Neural progenitor cell (in vitro differentiated cells): Measurements from ENCODE around the gene IFT172. TPM values are rescaled to one million over a fixed set of nuclear protein-coding genes. Genes with fewer than 3 reads are reported as not detected.

Experiments used
- DNase-seq: peaks from one replicate; pipeline ENCODE4 v3.0.0-alpha.2; 2016; ENCODE audit warnings: low spot score
- H2AFZ ChIP-seq: fragments of 200-600 bp; sonication (generic); replicated peaks from 2 replicates; pipeline ENCODE4 v1.6.1; 2016; ENCODE audit warnings: antibody characterized with exemption
- H3F3A ChIP-seq: fragments of 200-600 bp; sonication (generic); 2 replicates; pipeline ENCODE4 v1.6.1; 2016; ENCODE audit warnings: antibody characterized with exemption, low read depth
- H3K27ac ChIP-seq: fragments of 200-600 bp; sonication (generic); 2 replicates; pipeline ENCODE4 v1.5.1; 2016; ENCODE audit warnings: mild to moderate bottlenecking
- H3K27me3 ChIP-seq: fragments of 200-600 bp; sonication (generic); 2 replicates; pipeline ENCODE4 v1.6.1; 2016; ENCODE audit warnings: mild to moderate bottlenecking, moderate library complexity
- H3K36me3 ChIP-seq: fragments of 200-600 bp; sonication (generic); 2 replicates; pipeline ENCODE4 v1.5.1; 2016
- H3K4me1 ChIP-seq: fragments of 200-600 bp; sonication (generic); 2 replicates; pipeline ENCODE4 v1.6.1; 2016; ENCODE audit warnings: mixed run types
- H3K4me2 ChIP-seq: fragments of 200-600 bp; sonication (generic); 2 replicates; pipeline ENCODE4 v1.6.1; 2016
- H3K4me3 ChIP-seq: fragments of 200-600 bp; sonication (generic); 2 replicates; pipeline ENCODE4 v1.5.1; 2016
- H3K79me2 ChIP-seq: fragments of 200-600 bp; sonication (generic); 2 replicates; pipeline ENCODE4 v1.6.1; 2016; ENCODE audit warnings: low read depth
- H3K9ac ChIP-seq: fragments of 200-600 bp; sonication (generic); 2 replicates; pipeline ENCODE4 v1.6.1; 2016
- H3K9me3 ChIP-seq: fragments of 200-600 bp; sonication (generic); 2 replicates; pipeline ENCODE4 v1.5.1; 2016; ENCODE audit warnings: low read depth
- H4K20me1 ChIP-seq: fragments of 200-600 bp; sonication (generic); 2 replicates; pipeline ENCODE4 v1.6.1; 2016; ENCODE audit warnings: low read depth
- H3K27ac Mint-ChIP-seq: 3 replicates; pipeline ENCODE4 v1.8.0; 2021; ENCODE audit warnings: mixed read lengths
- H3K27me3 Mint-ChIP-seq: 2 replicates; pipeline ENCODE4 v1.8.0; 2022; ENCODE audit warnings: low read depth, mild to moderate bottlenecking, inconsistent platforms, moderate library complexity, mixed read lengths; ENCODE audit not compliant: insufficient read depth
- H3K36me3 Mint-ChIP-seq: 3 replicates; pipeline ENCODE4 v1.8.0; 2021; ENCODE audit warnings: mixed read lengths
- H3K4me1 Mint-ChIP-seq: 3 replicates; pipeline ENCODE4 v1.8.0; 2021; ENCODE audit warnings: mixed read lengths
- H3K4me3 Mint-ChIP-seq: 3 replicates; pipeline ENCODE4 v1.8.0; 2021; ENCODE audit warnings: mild to moderate bottlenecking, moderate library complexity, mixed read lengths
- H3K9me3 Mint-ChIP-seq: 3 replicates; pipeline ENCODE4 v1.8.0; 2020; ENCODE audit warnings: mixed read lengths
- CTCF ChIP-seq: fragments of 200-600 bp; sonication (generic); IDR thresholded peaks from 2 replicates; pipeline ENCODE4 v1.5.1; 2017; ENCODE audit warnings: antibody characterized with exemption, mild to moderate bottlenecking
- EZH2 ChIP-seq: fragments of 200-600 bp; sonication (generic); IDR thresholded peaks from 2 replicates; pipeline ENCODE4 v1.6.1; 2017; ENCODE audit warnings: antibody characterized with exemption, mild to moderate bottlenecking, moderate library complexity
- EZH2phosphoT487 ChIP-seq: fragments of 200-600 bp; sonication (generic); IDR thresholded peaks from 2 replicates; pipeline ENCODE4 v1.6.1; 2017; ENCODE audit warnings: antibody characterized with exemption
- total RNA-seq: library from RNA; depleted of rRNA; stranded (reverse); fragments of >200 nt; gene quantifications from 2 replicates; pipeline ENCODE4 v1.2.3, GENCODE V29; 2015; ENCODE audit warnings: low replicate concordance

The IFT172 gene
- total RNA-seq, 1 donor from 2014 or later: 20.3 TPM

DNA sequence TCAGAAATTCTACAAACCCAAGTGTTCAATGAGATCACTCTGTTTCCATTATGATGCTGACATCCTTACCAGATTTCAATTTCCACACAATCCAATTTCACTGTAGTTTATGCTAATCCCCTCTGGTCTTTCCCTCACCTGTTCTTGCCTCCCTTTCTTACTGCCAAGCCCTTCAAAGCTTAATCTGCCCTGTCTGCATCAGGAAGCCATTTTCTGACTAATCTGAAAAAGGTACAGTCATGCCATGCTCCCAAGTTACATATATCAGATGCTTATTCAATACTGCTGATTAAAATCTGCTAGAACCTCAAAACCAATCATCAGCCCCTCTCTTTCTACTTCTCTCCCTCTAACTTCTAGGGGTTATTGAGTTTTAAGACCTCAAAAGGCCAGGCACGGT is 38.4 kb downstream of the IFT172 start:
- H3K27ac ChIP-seq: no peak overlapping the region
- H3K9me3 Mint-ChIP-seq: no peaks in the 10 kb centered on the region
- no peak overlapping the region for H3K4me3 ChIP-seq
- H2AFZ ChIP-seq: no peak overlapping the region
- H3K36me3 ChIP-seq: no peaks in the 10 kb centered on the region
- H3K36me3 Mint-ChIP-seq: peaks cover 27% of the 10 kb centered on the region
- H3K4me1 ChIP-seq: no peaks in the 10 kb centered on the region
- DNase-seq: no peak
- peaks cover 2% of the 10 kb centered on the region for H3K27me3 Mint-ChIP-seq
- H3K4me1 Mint-ChIP-seq: no peaks in the 10 kb centered on the region
- H3K4me3 Mint-ChIP-seq: no peak overlapping the region
- no peak overlapping the region for H3K4me2 ChIP-seq
- no peak overlapping the region for H3K27ac Mint-ChIP-seq
- no peaks in the 10 kb centered on the region for H4K20me1 ChIP-seq
- no peak overlapping the region for H3K9ac ChIP-seq
- H3F3A ChIP-seq: no peaks in the 10 kb centered on the region
- no peaks in the 10 kb centered on the region for H3K9me3 ChIP-seq
- no peaks in the 10 kb centered on the region for H3K79me2 ChIP-seq
- TF ChIP-seq CTCF (no peak), EZH2 (no peak), EZH2phosphoT487 (no peak)
- no peaks in the 10 kb centered on the region for H3K27me3 ChIP-seq

- Histone ChIP-seq H4K20me1 (no peaks in the 10 kb centered on the region), H2AFZ (no peak overlapping the region), H3K4me1 (no peaks in the 10 kb centered on the region), H3K36me3 (no peaks in the 10 kb centered on the region), H3F3A (peaks cover 4% of the 10 kb centered on the region), H3K27me3 (no peaks in the 10 kb centered on the region), H3K27ac (no peak overlapping the region), H3K9me3 (no peaks in the 10 kb centered on the region), H3K4me3 (no peak overlapping the region), H3K79me2 (no peaks in the 10 kb centered on the region), H3K4me2 (no peak overlapping the region), H3K9ac (no peak overlapping the region)
- Mint-ChIP-seq H3K27ac (no peak overlapping the region), H3K27me3 (peaks cover under 1% of the 10 kb centered on the region), H3K4me1 (no peaks in the 10 kb centered on the region), H3K9me3 (no peaks in the 10 kb centered on the region), H3K36me3 (peaks cover 25% of the 10 kb centered on the region), H3K4me3 (no peak overlapping the region)
- DNase-seq: no peak
- no peak for TF ChIP-seq CTCF
Measured at GRCh38 chr2:27448381-27448780, 41.2 kb downstream of the IFT172 start.

- no peak overlapping the region for H3K4me2 ChIP-seq
- H3F3A ChIP-seq: peaks cover 23% of the 10 kb centered on the region
- no peak overlapping the region for H3K4me3 ChIP-seq
- H3K79me2 ChIP-seq: no peaks in the 10 kb centered on the region
- H3K9me3 Mint-ChIP-seq: no peaks in the 10 kb centered on the region
- H3K36me3 ChIP-seq: no peaks in the 10 kb centered on the region
- peaks cover 27% of the 10 kb centered on the region for H3K36me3 Mint-ChIP-seq
- no peak overlapping the region for H2AFZ ChIP-seq
- H3K9me3 ChIP-seq: no peaks in the 10 kb centered on the region
- H3K27me3 Mint-ChIP-seq: peaks cover 4% of the 10 kb centered on the region
- peaks cover 9% of the 10 kb centered on the region for H3K4me1 Mint-ChIP-seq
- H3K4me3 Mint-ChIP-seq: no peak overlapping the region
- H3K27ac Mint-ChIP-seq: no peak overlapping the region
- H4K20me1 ChIP-seq: peaks cover 9% of the 10 kb centered on the region
- TF ChIP-seq EZH2phosphoT487: no peak
- TF ChIP-seq CTCF: no peak
- no peak for TF ChIP-seq EZH2
- no peaks in the 10 kb centered on the region for H3K27me3 ChIP-seq
- no peak overlapping the region for H3K27ac ChIP-seq
- H3K9ac ChIP-seq: no peak overlapping the region
- H3K4me1 ChIP-seq: peaks cover 7% of the 10 kb centered on the region
- no peak for DNase-seq
Measured at GRCh38 chr2:27446057-27446456, 43.5 kb downstream of the IFT172 start.

- DNase-seq: no peak
- Histone ChIP-seq H2AFZ (no peak overlapping the region), H3K4me2 (no peak overlapping the region), H3K4me1 (peaks cover 7% of the 10 kb centered on the region), H4K20me1 (peaks cover 9% of the 10 kb centered on the region), H3K79me2 (no peaks in the 10 kb centered on the region), H3F3A (peaks cover 27% of the 10 kb centered on the region), H3K27me3 (no peaks in the 10 kb centered on the region), H3K9me3 (no peaks in the 10 kb centered on the region), H3K27ac (no peak overlapping the region), H3K4me3 (no peak overlapping the region), H3K9ac (no peak overlapping the region), H3K36me3 (no peaks in the 10 kb centered on the region)
- H3K36me3 Mint-ChIP-seq: peaks cover 29% of the 10 kb centered on the region
- no peak overlapping the region for H3K27ac Mint-ChIP-seq
- H3K27me3 Mint-ChIP-seq: peaks cover 4% of the 10 kb centered on the region
- H3K4me3 Mint-ChIP-seq: no peak overlapping the region
- TF ChIP-seq EZH2phosphoT487: no peak
- peaks cover 9% of the 10 kb centered on the region for H3K4me1 Mint-ChIP-seq
- no peaks in the 10 kb centered on the region for H3K9me3 Mint-ChIP-seq
Measured at GRCh38 chr2:27445615-27446014, 43.9 kb downstream of the IFT172 start.
